ENCODE data around the gene SMIM41.

DNA sequence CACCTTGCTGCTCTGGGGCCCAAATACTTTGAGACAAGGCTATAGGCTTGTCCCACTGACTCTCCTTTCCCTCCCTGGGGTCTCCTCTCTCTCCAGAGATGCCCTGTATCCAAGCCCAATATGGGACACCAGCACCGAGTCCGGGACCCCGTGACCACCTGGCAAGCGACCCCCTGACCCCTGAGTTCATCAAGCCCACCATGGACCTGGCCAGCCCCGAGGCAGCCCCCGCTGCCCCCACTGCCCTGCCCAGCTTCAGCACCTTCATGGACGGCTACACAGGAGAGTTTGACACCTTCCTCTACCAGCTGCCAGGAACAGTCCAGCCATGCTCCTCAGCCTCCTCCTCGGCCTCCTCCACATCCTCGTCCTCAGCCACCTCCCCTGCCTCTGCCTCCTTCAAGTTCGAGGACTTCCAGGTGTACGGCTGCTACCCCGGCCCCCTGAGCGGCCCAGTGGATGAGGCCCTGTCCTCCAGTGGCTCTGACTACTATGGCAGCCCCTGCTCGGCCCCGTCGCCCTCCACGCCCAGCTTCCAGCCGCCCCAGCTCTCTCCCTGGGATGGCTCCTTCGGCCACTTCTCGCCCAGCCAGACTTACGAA, 25.2 kb upstream of the SMIM41 start:
- TF ChIP-seq, protein P1, sequence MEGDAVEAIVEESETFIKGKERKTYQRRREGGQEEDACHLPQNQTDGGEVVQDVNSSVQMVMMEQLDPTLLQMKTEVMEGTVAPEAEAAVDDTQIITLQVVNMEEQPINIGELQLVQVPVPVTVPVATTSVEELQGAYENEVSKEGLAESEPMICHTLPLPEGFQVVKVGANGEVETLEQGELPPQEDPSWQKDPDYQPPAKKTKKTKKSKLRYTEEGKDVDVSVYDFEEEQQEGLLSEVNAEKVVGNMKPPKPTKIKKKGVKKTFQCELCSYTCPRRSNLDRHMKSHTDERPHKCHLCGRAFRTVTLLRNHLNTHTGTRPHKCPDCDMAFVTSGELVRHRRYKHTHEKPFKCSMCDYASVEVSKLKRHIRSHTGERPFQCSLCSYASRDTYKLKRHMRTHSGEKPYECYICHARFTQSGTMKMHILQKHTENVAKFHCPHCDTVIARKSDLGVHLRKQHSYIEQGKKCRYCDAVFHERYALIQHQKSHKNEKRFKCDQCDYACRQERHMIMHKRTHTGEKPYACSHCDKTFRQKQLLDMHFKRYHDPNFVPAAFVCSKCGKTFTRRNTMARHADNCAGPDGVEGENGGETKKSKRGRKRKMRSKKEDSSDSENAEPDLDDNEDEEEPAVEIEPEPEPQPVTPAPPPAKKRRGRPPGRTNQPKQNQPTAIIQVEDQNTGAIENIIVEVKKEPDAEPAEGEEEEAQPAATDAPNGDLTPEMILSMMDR (IDR thresholded peaks at IDR 0.05), result no peak
- TF ChIP-seq POLR2A (IDR thresholded peaks at IDR 0.05), result no peak
- peak in 3 of 4 donors; percentile 8 to 58 (median 44) for TF ChIP-seq POLR2AphosphoS5 (IDR thresholded peaks at IDR 0.05)
- TF ChIP-seq EP300 (IDR thresholded peaks at IDR 0.05), result no peak

All from sigmoid colon (tissue), 4 donors.